Stimulated activated CD8-positive, alpha-beta memory T cell treated with anti-CD3 and anti-CD28 coated beads, Interleukin-4, amount 100 ng/mL, for 1 hour (primary cell): Measurements from ENCODE around the gene CACNA1A.

Experiments used
- DNase-seq, 2 donors: peaks; one replicate each; pipeline ENCODE4 v3.0.0-alpha.2; 2020; ENCODE audit warnings: low read depth in 2 of 2, low spot score in 1 of 2

The CACNA1A gene

DNA sequence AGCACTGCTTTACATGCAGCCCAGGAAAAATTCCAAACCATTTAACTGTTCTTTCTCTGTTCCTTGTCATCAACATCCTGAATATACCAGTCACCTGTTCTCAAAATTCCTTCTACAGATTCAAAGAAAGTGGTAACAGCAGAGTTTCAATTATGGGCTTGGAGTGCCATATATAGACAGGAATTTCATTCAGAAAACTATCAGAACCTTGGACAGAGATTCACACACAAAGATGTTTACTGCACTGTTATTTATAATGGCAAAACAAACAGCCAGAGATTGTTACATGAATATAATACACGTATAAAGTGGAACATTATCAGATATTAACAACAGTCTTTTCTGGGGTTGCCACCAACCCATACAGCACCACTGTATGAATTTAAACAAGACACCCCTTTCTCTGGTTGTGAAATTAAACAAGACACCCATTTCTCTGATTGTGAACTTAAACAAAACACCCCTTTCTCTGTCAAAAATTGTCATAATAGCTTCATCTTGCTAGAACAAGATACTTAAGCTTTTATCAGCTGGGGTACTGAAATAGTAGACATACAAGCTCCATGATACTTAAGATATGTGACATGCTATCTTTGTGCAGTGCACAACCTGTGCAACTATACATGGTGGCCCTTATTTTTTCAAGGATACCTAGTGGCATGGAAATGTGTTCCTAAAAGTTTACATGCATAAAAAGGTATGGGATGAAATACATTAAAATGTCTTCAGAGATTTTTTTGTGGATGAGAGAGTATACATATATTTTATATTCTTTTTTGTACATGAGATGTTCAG lies 12.6 kb downstream of the CACNA1A start:
- no peak for DNase-seq

DNA sequence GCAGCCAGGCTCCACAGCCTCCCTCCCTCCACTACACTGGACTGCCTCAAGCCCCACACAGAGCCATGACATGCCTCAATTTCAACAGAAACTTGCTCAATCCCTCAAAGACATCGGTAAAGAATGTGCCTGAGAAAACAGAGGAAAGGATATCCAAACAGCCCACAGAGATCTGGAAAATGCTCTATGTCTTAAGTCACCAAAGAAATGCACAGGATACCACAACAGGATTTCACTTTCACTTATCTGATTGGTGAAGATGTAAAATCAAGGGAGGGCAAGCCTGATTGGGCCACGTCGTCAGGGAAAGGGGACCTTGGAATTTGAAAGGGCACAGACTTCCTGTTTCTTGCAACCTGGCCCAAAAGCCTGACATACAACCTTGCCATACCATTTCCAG lies 14.2 kb downstream of the CACNA1A start:
- no peak for DNase-seq

DNA sequence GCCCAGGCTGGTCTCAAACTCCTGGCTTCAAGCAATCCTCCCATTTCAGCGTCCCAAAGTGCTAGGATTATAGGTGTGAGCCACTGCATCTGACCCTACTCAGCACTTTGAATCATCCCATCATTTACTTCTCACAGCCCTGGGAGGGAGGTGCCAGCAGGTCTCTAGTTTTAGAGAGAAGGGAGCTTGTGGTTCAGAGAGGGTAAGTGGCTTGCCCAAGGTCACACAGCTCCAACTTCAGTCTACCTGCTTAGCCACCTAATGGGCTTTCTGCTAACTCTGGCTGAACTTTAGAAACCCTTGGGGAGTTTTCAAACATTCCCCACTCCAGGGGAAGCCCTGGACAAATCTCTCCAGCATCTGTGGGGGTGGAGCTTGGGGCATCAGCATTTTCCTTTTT lies 18.3 kb downstream of the CACNA1A start:
- DNase-seq: no peak

DNA sequence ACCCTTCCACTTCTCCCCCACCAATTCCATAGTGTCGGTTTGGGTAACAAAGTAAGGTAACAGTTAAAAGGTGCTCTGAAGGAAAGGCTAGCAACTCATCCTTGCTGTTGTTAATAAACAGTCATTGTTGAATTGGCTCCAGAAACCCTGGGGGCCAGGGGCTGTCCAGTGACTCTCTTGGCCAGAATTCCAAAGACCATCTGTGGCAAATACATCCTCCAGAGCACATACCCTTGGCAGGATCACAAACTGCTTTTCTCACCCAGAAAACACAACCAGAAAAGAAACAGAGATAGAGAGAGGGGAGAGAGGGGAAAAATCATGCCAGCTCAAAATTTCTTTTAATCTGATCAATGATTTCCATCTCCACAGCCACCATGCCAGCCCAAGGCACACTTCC lies 22.1 kb downstream of the CACNA1A start:
- no peak for DNase-seq

DNA sequence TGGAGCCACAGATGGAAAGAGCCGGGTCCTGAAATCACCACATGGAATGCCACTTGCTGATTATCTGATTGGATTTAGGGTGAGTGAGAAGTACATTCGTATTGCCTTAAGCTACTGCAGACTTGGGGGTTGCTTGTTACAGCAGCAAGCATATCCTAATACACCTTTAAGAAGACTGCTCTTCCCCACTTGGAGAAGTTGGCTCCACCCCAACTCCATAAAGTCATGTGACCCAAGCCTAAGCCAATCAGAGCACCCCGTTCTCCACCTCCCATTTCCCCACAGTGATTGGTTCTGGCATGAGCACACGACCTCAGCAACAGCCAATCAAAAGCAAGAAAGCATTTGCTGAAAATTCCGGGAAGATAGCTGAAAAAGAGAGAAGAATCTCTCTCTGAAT lies 23.1 kb downstream of the CACNA1A start:
- DNase-seq: no peak

DNA sequence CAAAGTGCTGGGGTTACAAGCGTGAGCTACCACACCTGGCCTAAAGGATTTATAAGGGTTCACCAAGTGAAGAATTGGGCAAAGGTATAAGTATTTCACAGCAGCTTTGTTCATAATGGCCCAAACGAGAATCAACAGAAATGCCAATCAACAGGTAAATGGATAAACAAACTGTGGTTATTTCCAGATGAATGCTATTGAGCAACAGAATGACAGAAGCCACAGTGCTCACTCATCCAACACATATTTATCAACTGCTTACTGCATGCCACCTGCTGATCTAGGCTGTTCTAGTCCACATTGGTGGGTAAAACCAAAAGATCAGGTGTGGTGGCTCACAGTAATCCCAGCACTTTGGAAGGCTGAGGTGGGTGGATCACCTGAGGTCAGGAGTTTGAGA lies 27.7 kb downstream of the CACNA1A start:
- DNase-seq: no peak

DNA sequence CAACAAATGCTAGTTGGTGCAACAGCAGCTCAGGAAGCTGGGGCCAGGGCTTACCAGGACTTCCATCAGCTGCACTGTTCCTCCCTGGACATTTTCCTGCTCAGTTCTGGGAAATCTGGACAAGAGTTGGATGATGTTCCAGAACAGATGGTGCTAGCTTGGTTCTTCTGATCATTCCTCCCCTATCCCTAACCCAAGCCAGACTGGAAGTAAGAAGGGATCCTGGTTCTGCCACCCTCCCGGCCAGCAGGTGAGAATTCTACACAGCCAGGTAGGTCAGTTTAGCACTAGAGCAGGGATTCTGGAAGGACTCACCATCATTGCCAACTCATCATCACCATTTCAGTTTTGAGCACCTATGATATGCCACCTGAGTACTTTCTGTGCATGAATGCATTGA lies 30.2 kb downstream of the CACNA1A start:
- DNase-seq: no peak

DNA sequence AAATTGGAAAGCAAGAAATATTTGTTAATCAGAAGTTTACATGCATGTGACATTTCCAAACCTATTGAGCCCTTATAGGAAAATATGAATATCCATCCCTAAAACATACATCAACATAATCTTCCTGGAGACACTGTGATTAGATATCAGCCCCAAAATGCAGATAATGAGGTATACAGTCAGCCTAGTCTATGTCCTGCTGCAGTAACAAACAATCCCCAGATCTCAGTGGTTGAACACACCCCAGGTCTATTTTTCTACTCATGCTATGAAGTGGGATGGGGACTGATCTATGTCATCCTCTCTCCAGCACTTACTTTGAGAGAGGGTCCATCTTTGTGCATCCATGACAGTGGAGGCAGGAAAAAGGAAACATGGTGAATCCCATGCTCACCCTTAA lies 31.2 kb downstream of the CACNA1A start:
- DNase-seq: no peak

DNA sequence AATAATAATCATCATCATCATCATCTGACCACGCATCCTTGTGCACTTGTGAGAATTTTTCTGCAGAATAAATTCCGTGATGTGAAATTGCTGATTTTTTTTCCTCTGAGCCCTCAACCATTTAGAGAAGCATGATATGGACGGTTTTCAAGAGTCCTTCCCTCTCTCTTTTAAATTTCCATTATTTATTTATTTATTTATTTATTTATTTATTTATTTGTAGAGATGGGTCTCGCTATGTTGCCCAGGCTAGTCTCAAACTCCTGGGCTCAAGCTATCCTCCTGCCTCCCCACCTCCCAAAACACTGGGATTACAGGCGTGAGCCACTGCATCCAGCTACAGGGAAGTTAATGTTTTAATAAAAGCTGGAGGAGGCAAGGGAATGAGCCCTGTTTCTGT lies 39.6 kb downstream of the CACNA1A start:
- DNase-seq: no peak

DNA sequence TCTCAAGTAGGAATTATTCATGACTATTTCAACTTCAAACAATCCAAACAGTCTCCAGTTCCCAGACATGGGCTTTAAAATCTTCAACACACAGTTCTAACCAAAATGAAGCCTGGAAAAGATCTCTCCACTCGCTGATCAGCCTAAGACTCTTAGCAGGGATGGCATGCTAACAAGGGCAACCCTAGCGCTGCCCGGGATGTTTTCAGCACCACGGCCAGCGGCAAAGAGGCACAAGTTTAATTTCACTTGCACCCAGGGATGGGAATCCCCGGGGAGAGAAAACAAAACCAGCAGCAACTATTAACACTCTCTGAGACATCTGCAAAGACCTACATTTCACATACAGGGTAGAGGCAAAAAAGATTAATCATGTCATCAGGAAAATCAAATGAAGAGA lies 43.0 kb downstream of the CACNA1A start:
- DNase-seq: no peak

DNA sequence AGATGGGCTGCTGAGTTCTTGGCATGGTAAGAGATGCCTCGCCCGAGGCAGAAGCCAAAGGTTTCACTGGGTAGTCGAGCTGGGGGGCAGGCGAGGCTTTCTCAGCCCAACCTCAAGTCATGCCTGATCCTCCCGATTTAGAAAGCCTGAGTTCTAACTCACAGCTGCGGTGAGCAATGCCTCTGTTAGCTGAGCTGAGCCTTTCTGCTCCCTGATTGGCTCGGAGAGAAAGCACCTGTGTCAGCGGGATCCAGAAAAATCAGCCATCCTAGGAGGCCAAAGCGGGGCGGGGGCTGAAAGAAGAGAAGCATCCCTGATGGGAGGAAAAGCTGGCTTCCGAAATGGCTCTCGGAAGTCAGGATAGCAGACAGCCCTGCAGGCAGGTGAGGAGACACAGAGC lies 44.7 kb downstream of the CACNA1A start:
- no peak for DNase-seq

DNA sequence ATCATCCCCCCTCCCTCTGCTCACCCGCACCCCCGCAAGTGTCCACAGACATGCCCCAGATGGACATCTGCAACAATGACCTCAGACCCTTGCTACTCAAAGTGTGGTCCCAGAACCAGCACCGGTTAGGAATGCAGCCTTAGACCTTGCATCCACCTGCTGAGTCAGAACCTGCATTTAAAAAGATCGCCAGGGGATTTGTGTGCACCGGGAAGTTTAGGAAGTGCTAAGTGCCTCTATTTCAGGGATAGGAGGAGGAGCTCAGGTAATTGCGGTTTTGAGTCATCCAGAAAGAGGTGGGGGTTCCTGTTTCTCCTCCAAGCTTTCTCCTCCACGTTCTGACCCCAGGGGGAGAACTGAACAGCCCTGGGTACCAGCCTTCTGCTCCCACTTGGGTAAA lies 46.2 kb downstream of the CACNA1A start:
- DNase-seq: no peak

DNA sequence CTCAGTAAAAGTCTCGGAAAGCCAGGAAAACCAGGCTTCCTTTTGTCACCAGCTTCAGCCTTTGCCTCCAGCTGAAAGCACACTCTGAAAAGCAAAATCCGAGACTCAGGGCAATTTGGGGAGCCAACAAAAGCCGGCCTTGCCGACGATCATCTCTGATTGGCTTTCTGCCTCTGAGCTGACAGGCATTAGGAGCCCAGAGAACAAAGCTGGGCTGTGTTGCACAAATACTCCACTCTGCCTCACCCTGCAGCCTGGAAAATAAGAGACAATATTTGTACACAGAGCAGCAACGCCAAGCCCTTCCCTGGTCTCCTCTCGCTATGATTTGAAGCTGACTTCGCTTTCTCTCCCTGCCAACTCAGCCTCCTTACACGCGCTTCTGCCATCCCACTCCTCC lies 46.9 kb downstream of the CACNA1A start:
- no peak for DNase-seq

DNA sequence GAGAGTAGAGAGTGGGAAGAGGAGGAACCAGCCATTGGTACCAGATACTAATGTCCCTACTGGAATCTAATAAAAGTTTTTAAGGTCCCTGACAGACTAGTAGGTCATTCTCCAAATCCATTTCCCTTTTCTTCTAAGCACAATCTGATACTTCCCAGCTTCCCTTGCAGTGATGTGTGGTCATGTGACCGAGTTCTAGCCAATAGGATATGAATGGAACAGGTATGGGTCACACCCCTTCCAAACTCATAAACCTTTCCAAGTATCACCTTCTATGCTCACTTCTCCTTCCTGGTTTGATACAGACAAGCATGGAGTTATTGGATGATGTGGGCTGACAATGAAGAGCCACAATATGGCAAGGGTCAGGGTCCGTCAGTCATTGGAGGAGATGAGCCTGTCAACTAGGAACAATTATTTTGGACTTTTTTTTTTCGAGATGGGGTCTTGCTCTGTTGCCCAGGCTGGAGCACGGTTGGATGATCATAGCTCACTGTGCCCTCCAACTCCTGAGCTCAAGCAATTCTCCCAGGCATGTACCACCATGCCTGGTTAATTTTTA lies 54.8 kb downstream of the CACNA1A start:
- DNase-seq: no peak

DNA sequence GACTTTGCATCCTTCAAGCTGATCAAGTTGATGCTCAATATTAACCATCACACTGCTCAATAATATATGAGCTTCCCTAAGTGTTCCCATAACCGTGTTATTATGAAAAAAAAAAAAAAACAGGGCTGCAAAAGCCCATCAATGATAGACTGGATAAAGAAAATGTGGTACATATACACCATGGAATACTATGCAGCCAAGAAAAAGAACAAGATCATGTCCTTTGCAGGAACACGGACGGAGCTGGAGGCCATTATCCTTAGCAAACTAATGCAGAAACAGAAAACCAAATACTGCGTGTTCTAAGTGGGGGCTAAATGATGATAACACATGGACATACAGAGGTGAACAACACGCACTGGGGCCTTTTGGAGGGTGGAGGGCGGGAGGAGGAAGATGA lies 58.3 kb downstream of the CACNA1A start:
- DNase-seq: no peak

DNA sequence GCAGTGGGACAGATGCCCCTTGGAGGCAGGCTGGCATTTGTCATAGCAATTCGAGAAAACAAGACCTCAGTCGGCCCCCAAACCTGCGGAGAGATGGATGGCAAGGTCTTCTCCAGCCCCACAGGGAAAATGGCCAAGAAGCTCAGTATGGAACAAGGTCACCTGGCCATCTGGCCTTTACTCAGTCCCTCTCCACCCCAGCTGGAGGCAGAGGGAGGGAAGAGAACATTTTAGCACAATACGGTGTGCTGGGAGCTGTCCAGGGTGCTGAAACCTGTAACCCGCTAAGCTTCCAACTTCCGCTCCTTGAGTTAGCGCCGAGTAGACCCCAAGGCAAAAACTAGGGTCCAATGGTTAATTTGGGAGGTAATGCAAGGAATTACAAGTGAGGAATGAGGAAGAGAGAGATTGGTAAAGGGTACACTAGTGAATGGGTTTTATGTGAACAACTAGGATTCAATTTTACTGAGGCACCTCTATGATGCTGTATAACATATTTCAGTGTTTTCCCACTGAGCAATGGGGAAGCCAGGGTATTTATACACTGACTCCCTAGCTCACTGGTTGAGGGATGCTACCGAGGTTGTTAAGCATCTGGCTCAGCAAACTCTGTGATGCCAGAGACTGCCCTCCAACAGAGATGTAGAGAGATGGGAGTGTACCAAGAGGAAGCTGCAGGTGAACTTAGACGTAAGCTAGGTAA lies 64.3 kb downstream of the CACNA1A start:
- peak in 1 of 2 donors; percentile 4 for DNase-seq

DNA sequence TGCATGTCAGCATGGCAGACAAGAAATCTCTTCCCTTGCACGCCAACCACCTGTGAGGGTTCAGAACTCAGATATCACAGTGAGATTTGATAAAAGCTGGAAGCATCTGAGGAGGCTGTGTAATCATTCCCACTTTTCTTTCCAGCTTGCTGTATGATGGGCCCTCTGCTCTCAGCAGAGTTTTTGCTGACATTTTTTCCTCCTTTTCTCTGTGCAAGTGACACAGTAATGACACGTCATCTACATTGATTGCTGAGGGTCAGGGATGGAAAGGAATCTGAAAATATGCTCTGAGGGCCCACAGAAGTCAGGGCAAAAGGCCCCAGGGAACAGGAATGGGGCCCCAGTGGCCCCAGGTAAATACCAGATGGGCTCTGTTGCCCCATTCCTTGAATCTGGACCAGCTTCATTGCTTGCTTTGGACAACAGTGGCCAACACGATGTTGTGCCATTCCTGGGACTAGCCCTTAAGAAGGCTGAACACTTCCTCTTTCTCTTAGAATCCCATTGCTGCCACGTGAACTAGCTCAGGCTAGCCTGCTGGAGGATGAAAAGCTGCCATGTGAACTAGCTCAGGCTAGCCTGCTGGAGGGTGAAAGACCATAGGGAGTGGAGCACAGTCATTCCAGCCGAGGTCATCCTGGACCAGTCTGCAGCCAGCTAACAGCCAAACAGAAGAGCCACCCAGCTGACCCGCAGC lies 68.2 kb downstream of the CACNA1A start:
- no peak for DNase-seq

DNA sequence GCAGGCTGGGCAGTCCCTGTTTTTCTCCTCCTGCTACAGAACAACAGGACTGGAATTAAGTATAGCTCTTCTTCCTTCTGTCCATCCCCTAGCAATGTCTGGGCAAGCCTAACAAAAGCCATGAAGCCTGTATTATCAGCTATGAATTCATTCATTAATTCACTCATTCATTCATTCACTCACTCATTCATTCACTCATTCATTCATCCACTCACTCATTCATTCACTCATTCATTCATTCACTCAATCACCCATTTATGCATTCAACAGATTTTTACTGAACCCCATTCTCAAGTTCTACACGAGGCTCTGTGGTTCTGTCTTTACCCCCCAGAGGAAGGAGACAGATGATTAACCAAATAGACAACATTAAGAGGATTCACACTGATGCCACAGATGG lies 69.9 kb downstream of the CACNA1A start:
- no peak for DNase-seq

DNA sequence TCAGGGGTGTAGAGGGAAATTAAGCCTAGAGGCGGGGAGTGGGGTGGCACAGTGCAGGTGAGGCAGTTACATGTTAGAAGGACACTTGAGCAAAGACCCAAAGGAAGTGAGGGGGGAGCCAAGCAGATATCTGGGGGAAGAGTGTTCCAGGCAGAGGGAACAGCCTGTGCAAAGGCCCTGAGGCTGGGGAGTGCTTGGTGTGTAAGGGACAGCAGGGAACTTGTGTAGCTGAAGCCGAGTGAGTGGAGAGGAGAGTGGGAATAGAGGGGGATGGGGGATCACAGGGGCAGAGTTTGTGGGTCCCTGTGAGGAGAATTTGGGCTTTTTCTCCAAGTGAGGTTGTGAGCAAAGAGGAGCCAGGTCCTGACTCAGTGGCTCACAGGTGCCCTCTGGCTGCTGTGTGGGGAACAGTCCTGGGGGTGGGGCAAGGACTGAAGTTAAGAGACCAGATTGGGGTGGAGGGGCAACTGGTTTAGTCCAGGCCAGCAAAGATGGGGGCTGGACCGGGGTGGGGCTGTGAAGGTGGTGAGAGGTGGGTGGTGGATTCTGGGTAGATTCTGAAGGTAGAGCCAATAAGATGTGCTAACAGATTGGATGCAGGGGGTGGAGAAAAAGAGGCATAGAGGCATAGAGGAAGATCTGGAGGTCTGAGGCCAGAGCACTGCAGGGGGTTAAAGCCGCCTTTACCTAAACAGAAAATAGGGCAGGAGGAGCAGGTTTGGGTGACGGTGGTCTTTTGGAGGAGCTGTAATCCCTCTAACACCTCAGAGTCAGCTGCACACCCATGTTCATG lies 75.3 kb downstream of the CACNA1A start:
- DNase-seq: peak in 1 of 2 donors; percentile 7

DNA sequence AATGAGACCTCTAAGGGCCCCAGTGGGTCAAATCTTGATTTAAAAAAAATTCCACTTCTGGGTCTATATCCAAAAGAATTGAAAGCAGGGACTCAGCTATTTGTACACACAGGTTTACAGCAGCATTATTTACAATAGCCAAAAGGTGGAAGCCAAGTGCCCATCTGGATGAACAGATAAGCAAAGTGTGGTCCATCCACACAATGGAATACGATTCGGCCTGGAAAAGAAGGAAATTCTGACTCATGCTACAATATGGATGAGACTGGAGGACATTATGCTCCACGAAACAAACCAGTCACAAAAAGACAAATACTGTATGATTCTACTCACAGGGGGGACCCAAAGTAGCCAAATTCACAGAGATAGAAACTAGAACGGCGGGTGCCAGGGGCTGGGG lies 76.7 kb downstream of the CACNA1A start:
- no peak for DNase-seq

DNA sequence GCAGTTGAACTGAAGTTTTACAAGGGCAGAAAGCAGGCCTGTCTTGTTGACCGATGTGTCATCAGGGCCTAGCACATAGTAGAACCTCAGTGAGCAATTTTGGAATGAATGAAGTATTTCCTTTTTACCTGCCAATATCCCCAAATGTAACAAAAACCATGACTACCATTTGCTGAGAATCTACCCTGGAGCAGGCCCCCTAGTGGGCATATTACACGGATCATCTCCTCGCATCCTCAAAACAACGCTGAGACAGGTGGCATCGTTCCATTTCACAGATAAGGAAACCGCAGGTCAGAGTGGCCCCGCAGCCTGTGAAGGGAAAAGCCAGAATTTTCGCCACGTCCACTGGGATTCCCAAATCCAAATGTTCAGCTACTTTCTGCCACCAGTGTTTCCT lies 77.9 kb downstream of the CACNA1A start:
- no peak for DNase-seq
